NCI-H69 (cell line): Measurements from ENCODE around the gene TNIP2.
"Not testable (repeated sequence)": the region's sequence is repeated elsewhere in the genome, so short reads cannot be mapped to it uniquely, and the experiment has no call there.

Experiments
- DNase-seq: peaks from one replicate; lab custom pipeline; 2025; lab: John Stamatoyannopoulos, UW

Gene TNIP2

GRCh38 chr4:2744576-2745270 is 11.4 kb downstream of the TNIP2 start:
- no peak for DNase-seq

- no peak for DNase-seq
These were observed 12.4 kb downstream of the TNIP2 start for GRCh38 chr4:2743518-2744445.

- no peak for DNase-seq
These were observed 13.2 kb downstream of the TNIP2 start for GRCh38 chr4:2742823-2743517.

GRCh38 chr4:2742081-2742822 is 13.9 kb downstream of the TNIP2 start:
- no peak for DNase-seq

GRCh38 chr4:2741626-2742025 is 14.5 kb downstream of the TNIP2 start:
- no peak for DNase-seq

GRCh38 chr4:2738296-2738695 is 17.8 kb downstream of the TNIP2 start:
- not testable (repeated sequence) for DNase-seq

- no peak for DNase-seq
These were observed 20.3 kb downstream of the TNIP2 start for GRCh38 chr4:2735869-2736268.

GRCh38 chr4:2734612-2735011 is 21.5 kb downstream of the TNIP2 start:
- peak; percentile 22 for DNase-seq

GRCh38 chr4:2733844-2734574 is 22.1 kb downstream of the TNIP2 start:
- no peak for DNase-seq

GRCh38 chr4:2733001-2733843 is 22.9 kb downstream of the TNIP2 start:
- no peak for DNase-seq

GRCh38 chr4:2732526-2732925 is 23.6 kb downstream of the TNIP2 start:
- no peak for DNase-seq

- DNase-seq, result no peak
These were observed 24.2 kb downstream of the TNIP2 start for GRCh38 chr4:2731907-2732317.

- DNase-seq, result no peak
These were observed 26.6 kb downstream of the TNIP2 start for GRCh38 chr4:2729533-2729875.

- DNase-seq, result no peak
These were observed 27.2 kb downstream of the TNIP2 start for GRCh38 chr4:2728806-2729532.

GRCh38 chr4:2728221-2728620 is 27.9 kb downstream of the TNIP2 start:
- DNase-seq, result peak; percentile 7

GRCh38 chr4:2726881-2727280 is 29.3 kb downstream of the TNIP2 start:
- DNase-seq, result not testable (repeated sequence)

- no peak for DNase-seq
These were observed 30.8 kb downstream of the TNIP2 start for GRCh38 chr4:2725380-2725779.

- DNase-seq, result no peak
These were observed 32.4 kb downstream of the TNIP2 start for GRCh38 chr4:2723751-2724150.

GRCh38 chr4:2722033-2722432 is 34.1 kb downstream of the TNIP2 start:
- no peak for DNase-seq

- DNase-seq, result no peak
These were observed 34.5 kb downstream of the TNIP2 start for GRCh38 chr4:2721586-2721985.
